SK-N-MC (cell line): ENCODE results near the gene UBL5.

Experiments used
- DNase-seq: peaks from one replicate; pipeline ENCODE4 v3.0.0-alpha.2; 2011; ENCODE audit warnings: low read depth, low spot score
- H3K27ac ChIP-seq: fragments of 200-600 bp; sonication (generic); 2 replicates; pipeline ENCODE4 v1.5.1; 2016; ENCODE audit warnings: mixed run types
- H3K36me3 ChIP-seq: fragments of 200-600 bp; sonication (generic); 2 replicates; pipeline ENCODE4 v1.6.1; 2017; ENCODE audit warnings: antibody characterized with exemption, low read length, mixed read lengths; ENCODE audit not compliant: insufficient read depth
- H3K4me3 ChIP-seq: fragments of 200-600 bp; sonication (generic); 2 replicates; pipeline ENCODE4 v1.5.1; 2016
- H3K9ac ChIP-seq: fragments of 200-600 bp; sonication (generic); 2 replicates; pipeline ENCODE4 v1.8.0; 2017; ENCODE audit warnings: mixed run types, mixed read lengths; ENCODE audit not compliant: insufficient read length
- H3K9me3 ChIP-seq: fragments of 200-600 bp; sonication (generic); 2 replicates; pipeline ENCODE4 v1.6.1; 2017; ENCODE audit warnings: low read depth, mild to moderate bottlenecking, antibody characterized with exemption, low read length, moderate library complexity, mixed read lengths
- EZH2 ChIP-seq: fragments of 200-600 bp; sonication (generic); IDR thresholded peaks from one replicate; pipeline ENCODE4 v1.6.1; 2017; ENCODE audit warnings: antibody characterized with exemption
- FOXP2 ChIP-seq: optimal IDR thresholded peaks from 2 replicates; pipeline ENCODE3; 2011; ENCODE audit warnings: mild to moderate bottlenecking, moderate library complexity; ENCODE audit not compliant: insufficient read depth; ENCODE audit errors: extremely low read length, control extremely low read depth
- POLR2AphosphoS5 ChIP-seq: IDR thresholded peaks from 2 replicates; pipeline ENCODE4 v1.6.1; 2012; ENCODE audit warnings: mild to moderate bottlenecking, low read depth, low read length, borderline replicate concordance

UBL5 gene

DNA sequence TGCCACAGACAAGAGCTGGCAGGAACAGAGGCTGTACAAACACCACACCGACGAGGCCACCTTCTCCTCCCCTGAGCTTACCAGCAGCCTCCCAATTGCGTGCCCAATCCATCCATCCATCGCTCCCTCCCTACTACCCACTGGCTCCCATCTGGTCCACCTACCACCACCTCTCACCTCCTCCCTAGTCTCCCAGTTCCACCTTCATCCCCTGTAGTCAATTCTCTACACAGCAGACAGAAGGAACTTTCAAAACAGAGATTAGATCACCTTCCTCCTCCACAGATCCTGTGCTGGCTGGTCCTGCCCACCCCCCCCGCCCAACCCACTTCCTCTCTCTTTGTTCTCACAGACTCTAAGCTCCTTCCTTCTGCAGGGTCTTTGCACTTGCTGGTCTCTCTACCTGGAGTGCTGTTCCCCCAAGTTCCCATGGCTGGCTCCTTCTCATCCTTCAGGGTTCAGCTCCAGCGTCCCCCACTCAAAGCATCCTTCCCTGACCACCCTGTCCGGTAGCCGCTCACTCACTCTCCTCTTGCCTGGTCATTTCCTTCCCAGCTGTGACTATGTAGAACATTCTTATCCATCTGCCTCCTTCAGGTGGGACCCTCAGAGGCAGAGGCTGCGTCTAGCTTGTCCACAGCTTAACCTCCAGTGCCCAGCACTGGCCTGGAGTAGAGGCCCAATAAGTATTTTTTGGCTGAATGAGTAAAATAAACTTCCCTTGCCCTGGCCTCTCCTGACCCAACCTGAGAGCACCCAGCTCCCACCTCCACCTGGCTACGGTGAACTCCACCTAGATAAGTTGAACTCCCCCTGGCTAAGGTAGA is 30.4 kb downstream of the UBL5 start:
- no peak overlapping the region for H3K9ac ChIP-seq
- H3K27ac ChIP-seq, result no peak overlapping the region
- DNase-seq, result no peak
- peaks cover 49% of the 10 kb centered on the region; the same call in 1 of the 2 replicates for H3K36me3 ChIP-seq
- TF ChIP-seq EZH2, result no peak
- no peak for TF ChIP-seq FOXP2
- TF ChIP-seq POLR2AphosphoS5, result no peak
- H3K9me3 ChIP-seq, result no peaks in the 10 kb centered on the region
- no peak overlapping the region for H3K4me3 ChIP-seq

DNA sequence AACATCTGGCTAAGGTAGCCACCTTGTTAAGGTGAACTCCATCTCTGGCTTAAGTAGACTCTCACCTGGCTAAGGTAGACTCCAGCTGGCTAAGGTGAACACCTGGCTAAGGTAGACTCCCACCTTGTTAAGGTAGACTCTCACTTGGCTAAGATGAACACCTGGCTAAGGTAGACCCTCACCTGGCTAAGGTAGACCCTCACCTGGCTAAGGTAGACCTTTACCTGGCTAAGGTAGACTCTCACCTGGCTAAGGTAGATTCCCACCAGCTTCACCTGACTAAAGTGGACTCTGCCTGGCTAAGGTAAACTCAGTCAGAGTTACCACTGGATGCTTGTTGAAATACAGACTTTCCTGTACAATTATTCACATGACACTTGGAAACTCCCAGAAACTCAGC is 31.0 kb downstream of the UBL5 start:
- peaks cover 47% of the 10 kb centered on the region; the same call in 1 of the 2 replicates for H3K36me3 ChIP-seq
- H3K9me3 ChIP-seq, result no peaks in the 10 kb centered on the region
- H3K27ac ChIP-seq, result no peak overlapping the region
- TF ChIP-seq FOXP2 (no peak), EZH2 (no peak)
- H3K4me3 ChIP-seq, result no peak overlapping the region
- DNase-seq, result no peak
- H3K9ac ChIP-seq, result no peak overlapping the region

- peaks cover 36% of the 10 kb centered on the region; the same call in 1 of the 2 replicates for H3K36me3 ChIP-seq
- no peak overlapping the region for H3K4me3 ChIP-seq
- no peak overlapping the region for H3K27ac ChIP-seq
- H3K9ac ChIP-seq, result no peak overlapping the region
- TF ChIP-seq EZH2 (no peak), POLR2AphosphoS5 (no peak), FOXP2 (no peak)
- no peak for DNase-seq
- H3K9me3 ChIP-seq, result no peaks in the 10 kb centered on the region
Observed at GRCh38 chr19:9860407-9860806, 32.7 kb downstream of the UBL5 start.

DNA sequence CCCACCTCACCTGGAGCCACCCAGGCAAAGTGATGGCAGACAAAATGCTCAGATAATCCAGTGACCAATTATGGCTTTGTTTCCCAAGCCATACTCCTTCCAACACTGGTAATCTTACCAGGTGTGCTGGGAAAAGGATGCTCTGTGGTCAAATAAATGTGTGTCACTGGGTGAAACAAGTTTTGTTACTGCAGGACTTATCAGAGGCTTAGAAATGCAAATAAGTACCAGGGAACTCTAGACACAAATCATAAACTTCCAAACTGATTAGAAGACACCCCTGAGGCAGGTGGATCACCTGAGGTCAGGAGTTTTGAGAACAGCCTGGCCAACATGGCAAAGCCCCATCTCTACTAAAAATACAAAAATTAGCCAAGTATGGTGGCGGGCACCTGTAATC is 33.8 kb downstream of the UBL5 start:
- Histone ChIP-seq H3K27ac (no peak overlapping the region), H3K9me3 (no peaks in the 10 kb centered on the region), H3K36me3 (peaks cover 33% of the 10 kb centered on the region; the same call in 1 of the 2 replicates), H3K9ac (no peak overlapping the region), H3K4me3 (no peak overlapping the region)
- DNase-seq, result no peak
- TF ChIP-seq EZH2, result no peak
- no peak for TF ChIP-seq POLR2AphosphoS5
- no peak for TF ChIP-seq FOXP2

DNA sequence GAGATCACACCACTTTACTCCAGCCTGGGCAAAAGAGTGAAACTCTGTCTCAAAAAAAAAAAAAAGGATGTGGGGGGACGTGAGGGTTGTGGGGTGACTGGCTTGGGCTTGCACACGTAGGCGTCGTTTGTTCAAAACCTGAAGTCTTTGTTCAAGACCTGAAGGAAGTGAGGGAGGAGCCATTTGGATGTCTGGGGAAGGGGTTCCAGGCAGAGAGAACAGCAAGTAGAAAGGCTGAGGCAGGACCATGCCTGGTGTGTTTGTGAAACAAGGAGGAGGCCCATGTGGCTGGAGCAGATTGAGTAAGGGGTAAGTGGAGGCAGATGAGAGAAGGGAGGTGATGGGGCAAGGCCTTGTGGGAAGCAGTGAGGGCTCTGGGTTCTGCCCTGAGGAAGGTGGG is 35.2 kb downstream of the UBL5 start:
- H3K9ac ChIP-seq, result no peak overlapping the region
- no peak for DNase-seq
- H3K9me3 ChIP-seq, result no peaks in the 10 kb centered on the region
- no peak overlapping the region for H3K27ac ChIP-seq
- H3K4me3 ChIP-seq, result no peak overlapping the region
- peaks cover 19% of the 10 kb centered on the region; the same call in 1 of the 2 replicates for H3K36me3 ChIP-seq
- TF ChIP-seq POLR2AphosphoS5 (no peak), FOXP2 (no peak), EZH2 (no peak)

DNA sequence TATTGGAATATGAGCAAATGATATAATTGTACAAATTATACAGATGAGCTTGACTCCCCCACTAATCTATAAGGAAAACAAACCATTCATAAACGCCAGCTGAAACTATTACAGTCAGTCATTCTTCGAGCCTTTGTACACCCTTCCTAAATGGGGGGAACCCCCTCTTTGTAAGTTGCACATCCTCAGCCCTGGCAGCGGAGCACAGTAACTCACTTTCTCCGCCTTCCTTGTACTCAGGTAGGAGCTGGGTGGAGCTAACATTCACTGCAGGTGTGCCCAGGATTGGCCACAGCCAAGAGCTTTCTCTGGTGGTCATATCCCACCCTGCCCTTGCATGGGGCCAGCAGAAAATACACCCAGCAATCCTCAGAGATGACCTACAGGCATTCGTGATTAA is 36.0 kb downstream of the UBL5 start:
- Histone ChIP-seq H3K4me3 (no peak overlapping the region), H3K9me3 (no peaks in the 10 kb centered on the region), H3K9ac (no peak overlapping the region), H3K36me3 (peaks cover 14% of the 10 kb centered on the region; the same call in 1 of the 2 replicates), H3K27ac (no peak overlapping the region)
- TF ChIP-seq POLR2AphosphoS5 (no peak), EZH2 (no peak), FOXP2 (no peak)
- DNase-seq, result no peak

DNA sequence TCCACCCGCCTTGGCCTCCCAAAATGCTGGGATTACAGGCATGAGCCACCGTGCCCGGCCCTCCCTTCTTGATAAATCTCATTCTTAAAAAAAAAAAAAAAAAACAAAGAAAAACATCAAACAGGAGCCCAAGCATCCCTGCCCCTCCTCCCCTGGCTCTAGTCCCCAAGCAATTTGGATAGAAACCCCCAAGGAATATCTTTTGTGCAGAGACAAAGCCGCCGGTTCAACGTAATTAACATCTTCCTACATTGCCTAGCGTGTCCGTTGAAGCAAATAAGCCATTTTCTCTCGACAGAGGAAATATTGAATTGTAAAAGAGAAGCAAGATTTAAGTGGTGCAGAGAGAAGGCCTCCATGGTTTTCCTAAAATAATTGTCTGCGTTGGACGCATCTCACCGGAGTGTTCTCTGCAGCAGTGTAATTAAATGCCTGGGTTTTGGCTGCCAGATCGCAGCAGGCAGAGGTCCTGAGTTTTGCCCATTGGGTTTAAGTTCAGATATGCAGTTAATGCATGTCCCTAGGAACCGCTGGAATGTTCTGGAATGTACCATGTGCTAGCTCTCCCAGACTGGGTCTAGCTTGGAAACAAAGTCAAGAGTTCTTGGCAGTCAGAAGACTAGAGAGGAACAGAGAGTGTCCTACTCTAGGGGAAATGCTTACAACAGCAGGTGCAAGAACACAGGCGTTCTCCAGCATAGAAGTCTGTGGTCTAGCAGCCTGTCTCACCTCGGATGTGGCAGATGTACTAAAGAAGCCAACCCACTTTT is 38.2 kb downstream of the UBL5 start:
- Histone ChIP-seq H3K36me3 (peaks cover 5% of the 10 kb centered on the region; the same call in 1 of the 2 replicates), H3K4me3 (no peak overlapping the region), H3K9me3 (no peaks in the 10 kb centered on the region), H3K27ac (0 out of 2 replicates have a peak overlapping the region, but pooled peaks have one; percentile 61), H3K9ac (no peak overlapping the region)
- TF ChIP-seq EZH2, result no peak
- TF ChIP-seq FOXP2, result no peak
- TF ChIP-seq POLR2AphosphoS5, result no peak
- no peak for DNase-seq

DNA sequence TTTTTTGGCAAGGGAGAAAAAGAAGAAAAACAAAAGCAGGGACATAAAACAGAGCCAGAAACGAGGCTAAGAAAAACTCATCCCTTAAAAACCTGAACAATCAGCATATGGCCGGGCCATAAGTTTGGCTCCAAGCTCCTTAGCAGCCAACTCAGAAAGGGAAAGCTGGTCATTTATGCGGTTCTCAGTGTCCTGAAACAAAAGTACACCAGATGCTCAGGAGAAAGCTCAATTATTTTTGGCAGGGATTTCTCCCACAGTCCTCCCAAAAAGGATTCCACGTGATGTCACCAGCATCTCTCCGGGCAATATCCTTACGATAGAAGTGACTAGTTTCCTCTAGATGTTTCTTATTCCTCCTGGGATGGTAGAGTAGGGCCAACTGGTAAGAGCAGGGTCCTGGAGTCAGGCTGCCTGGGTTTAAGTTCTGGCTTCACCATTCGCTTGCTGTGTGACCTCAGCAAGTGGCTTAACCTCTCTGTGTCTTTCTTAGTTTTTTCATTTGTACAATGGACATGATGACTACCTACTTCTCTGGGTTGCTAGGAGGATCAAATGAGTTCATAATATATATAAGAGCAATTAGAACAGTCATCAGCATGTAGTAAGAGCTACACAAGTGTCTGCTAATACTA is 41.4 kb downstream of the UBL5 start:
- H3K36me3 ChIP-seq, result peaks cover 5% of the 10 kb centered on the region
- no peak for DNase-seq

More for the DNA sequence above, 41.4 kb downstream of the UBL5 start:
- Histone ChIP-seq H3K27ac (no peak overlapping the region), H3K9me3 (no peaks in the 10 kb centered on the region), H3K9ac (no peak overlapping the region), H3K4me3 (no peak overlapping the region)
- no peak for TF ChIP-seq POLR2AphosphoS5
- TF ChIP-seq EZH2, result no peak
- no peak for TF ChIP-seq FOXP2
